SK-N-SH (cell line): ENCODE results near the gene DCDC1. TPM values are rescaled to one million over a fixed set of nuclear protein-coding genes. Genes with fewer than 3 reads are reported as not detected.

Experiments
- CTCF ChIA-PET: fragments of 300-600, 350-600 bp; formaldehyde crosslinking; extraction: SDS; loops from one replicate; lab custom pipeline; 2021; lab: Yijun Ruan, JAX
- POLR2A ChIA-PET: fragments of 350-600 bp; sonication (Branson Sonifier 250); formaldehyde crosslinking; extraction: SDS; loops from one replicate; lab custom pipeline; 2020; ENCODE audit warnings: antibody characterized with exemption, inconsistent platforms; lab: Yijun Ruan, JAX
- DNase-seq: peaks from one replicate; pipeline ENCODE4 v3.0.0; 2012
- H2AFZ ChIP-seq: fragments of 200-600 bp; sonication (generic); 2 replicates; pipeline ENCODE4 v1.8.1; 2016; ENCODE audit warnings: antibody characterized with exemption, mild to moderate bottlenecking, low read depth
- H3F3A ChIP-seq: fragments of 200-600 bp; sonication (generic); replicated peaks from 2 replicates; pipeline ENCODE3; 2016; ENCODE audit warnings: antibody characterized with exemption, mild to moderate bottlenecking; ENCODE audit not compliant: insufficient read depth
- H3K27ac ChIP-seq, 2 experiments: fragments of 200-500 bp in 1 of 2; fragments of 200-600 bp in 1 of 2; sonication (Bioruptor generic) in 1 of 2; sonication (generic), shearing (Covaris generic) in 1 of 2; 2 replicates each; pipeline versions ENCODE4 v1.5.1 to v1.6.1; 2014 to 2016; ENCODE audit warnings: low read depth in 2 of 2, inconsistent platforms in 1 of 2, low read length in 1 of 2, mild to moderate bottlenecking in 1 of 2, mixed read lengths in 1 of 2
- H3K27me3 ChIP-seq: fragments of 200-600 bp; sonication (generic), shearing (Covaris generic); 2 replicates; pipeline ENCODE4 v1.6.1; 2016; ENCODE audit warnings: mixed run types; ENCODE audit not compliant: insufficient read depth
- H3K36me3 ChIP-seq, 2 experiments: fragments of 200-500 bp in 1 of 2; fragments of 200-600 bp in 1 of 2; sonication (Bioruptor generic) in 1 of 2; sonication (generic) in 1 of 2; replicated peaks in 1 of 2; 2 replicates each; pipeline versions ENCODE3 to v1.5.1; 2014 to 2016; ENCODE audit warnings: low read length in 1 of 2, mild to moderate bottlenecking in 1 of 2; ENCODE audit not compliant: insufficient read depth in 2 of 2, control insufficient read depth in 1 of 2
- H3K4me1 ChIP-seq, 2 experiments: fragments of 200-500 bp in 1 of 2; fragments of 200-600 bp in 1 of 2; sonication (Bioruptor generic) in 1 of 2; sonication (generic), shearing (Covaris generic) in 1 of 2; 2 replicates each; pipeline versions ENCODE4 v1.5.1 to v1.6.1; 2014 to 2016; ENCODE audit warnings: low read depth in 1 of 2, low read length in 1 of 2, mixed run types in 1 of 2; ENCODE audit not compliant: insufficient read depth in 2 of 2, control insufficient read depth in 1 of 2
- H3K4me2 ChIP-seq: fragments of 200-600 bp; sonication (generic), shearing (Covaris generic); 2 replicates; pipeline ENCODE4 v1.6.1; 2017; ENCODE audit warnings: mixed run types
- H3K4me3 ChIP-seq, 2 experiments: fragments of 200-500 bp in 1 of 2; fragments of 200-600 bp in 1 of 2; sonication (Bioruptor generic) in 1 of 2; sonication (generic), shearing (Covaris generic) in 1 of 2; 2 replicates each; pipeline versions ENCODE4 v1.5.1 to v1.8.1; 2014 to 2016; ENCODE audit warnings: low read depth in 2 of 2, inconsistent platforms in 1 of 2, low read length in 1 of 2, mild to moderate bottlenecking in 1 of 2, mixed read lengths in 1 of 2, moderate library complexity in 1 of 2
- H3K79me2 ChIP-seq: fragments of 200-600 bp; sonication (generic); 2 replicates; pipeline ENCODE4 v1.8.1; 2017; ENCODE audit warnings: mild to moderate bottlenecking; ENCODE audit not compliant: insufficient read depth
- H3K9ac ChIP-seq: fragments of 200-600 bp; sonication (generic); 2 replicates; pipeline ENCODE4 v1.6.1; 2017; ENCODE audit warnings: mixed run types
- H3K9me2 ChIP-seq: fragments of 200-600 bp; sonication (generic); 2 replicates; pipeline ENCODE4 v1.6.1; 2017; ENCODE audit warnings: mixed run types
- H3K9me3 ChIP-seq: fragments of 200-600 bp; sonication (generic); 2 replicates; pipeline ENCODE4 v1.6.1; 2017; ENCODE audit warnings: mixed run types, mild to moderate bottlenecking, moderate library complexity
- H4K20me1 ChIP-seq: fragments of 200-600 bp; sonication (generic); 2 replicates; pipeline ENCODE4 v1.6.1; 2017; ENCODE audit warnings: mild to moderate bottlenecking, mixed run types; ENCODE audit not compliant: insufficient read depth
- CHD2 ChIP-seq: fragments of 150-350 bp; IDR thresholded peaks from 2 replicates; pipeline ENCODE4 v1.6.1; 2018; ENCODE audit warnings: low read length; ENCODE audit not compliant: partially characterized antibody
- ELF1 ChIP-seq: IDR thresholded peaks from 2 replicates; pipeline ENCODE4 v1.4.0; 2012
- EP300 ChIP-seq, 2 experiments: IDR thresholded peaks; 2 replicates each; pipeline versions ENCODE4 v1.4.0 to v1.6.1; 2012; ENCODE audit warnings: borderline replicate concordance in 1 of 2, low read depth in 1 of 2, low read length in 1 of 2
- EZH2phosphoT487 ChIP-seq: fragments of 200-600 bp; sonication (generic); IDR thresholded peaks from 2 replicates; pipeline ENCODE4 v1.6.1; 2017; ENCODE audit warnings: low read depth, mixed run types, mild to moderate bottlenecking, antibody characterized with exemption, moderate library complexity, borderline replicate concordance
- FOSL2 ChIP-seq: IDR thresholded peaks from 2 replicates; pipeline ENCODE4 v1.4.0; 2012; ENCODE audit warnings: low read depth, mild to moderate bottlenecking, moderate library complexity, borderline replicate concordance
- FOXJ3 ChIP-seq: sonication (generic); formaldehyde crosslinking; IDR thresholded peaks from 2 replicates; pipeline ENCODE4 v1.5.1; 2020; ENCODE audit warnings: mild to moderate bottlenecking, missing genetic modification reagents
- FOXM1 ChIP-seq: IDR thresholded peaks from 2 replicates; pipeline ENCODE4 v1.4.0; 2012; ENCODE audit warnings: low read depth, mild to moderate bottlenecking
- GABPA ChIP-seq: IDR thresholded peaks from 2 replicates; pipeline ENCODE4 v1.4.0; 2012; ENCODE audit warnings: low read depth, mild to moderate bottlenecking
- MXI1 ChIP-seq: IDR thresholded peaks from 2 replicates; pipeline ENCODE4 v1.6.1; 2012; ENCODE audit warnings: mild to moderate bottlenecking, low read depth, low read length, improper control_type of control experiment
- POLR2AphosphoS5 ChIP-seq: IDR thresholded peaks from 2 replicates; pipeline ENCODE4 v1.6.1; 2012; ENCODE audit warnings: low read depth, low read length
- REST ChIP-seq: IDR thresholded peaks from 2 replicates; pipeline ENCODE4 v1.6.1; 2012; ENCODE audit warnings: mild to moderate bottlenecking, low read depth, low read length, moderate library complexity
- SIN3A ChIP-seq: IDR thresholded peaks from 2 replicates; pipeline ENCODE4 v1.6.1; 2012; ENCODE audit warnings: low read depth, mild to moderate bottlenecking, low read length, moderate library complexity, borderline replicate concordance
- SMC3 ChIP-seq: IDR thresholded peaks from 2 replicates; pipeline ENCODE4 v1.6.1; 2012; ENCODE audit warnings: low read depth, low read length, improper control_type of control experiment
- TAF1 ChIP-seq: IDR thresholded peaks from 2 replicates; pipeline ENCODE4 v1.6.1; 2012; ENCODE audit warnings: low read depth, mild to moderate bottlenecking, low read length, moderate library complexity, borderline replicate concordance
- ZBTB33 ChIP-seq: IDR thresholded peaks from 2 replicates; pipeline ENCODE4 v1.4.0; 2012; ENCODE audit warnings: low read depth, borderline replicate concordance
- WGBS: methylation state at CpG from one replicate; pipeline ENCODE4 v1.1.6; 2017; ENCODE audit warnings: low lambda C conversion rate; 5-methylcytosine and 5-hydroxymethylcytosine counted together
- polyA plus RNA-seq, 3 experiments: library from polyadenylated mRNA; depleted of rRNA; stranded (reverse); fragments of >200 nt; gene quantifications; 2 replicates each; pipeline ENCODE4 v1.2.3, GENCODE V29; 2012
- TF ChIP-seq, protein P1 (sequence below): fragments of 200-600 bp; sonication (generic); IDR thresholded peaks from 2 replicates; pipeline ENCODE4 v1.6.1; 2017; ENCODE audit warnings: antibody characterized with exemption, mild to moderate bottlenecking, moderate library complexity
- TF ChIP-seq, protein P2 (sequence below): fragments of 150-350 bp; IDR thresholded peaks from 2 replicates; pipeline ENCODE4 v1.6.1; 2016; ENCODE audit warnings: mild to moderate bottlenecking, low read depth, low read length
- TF ChIP-seq, protein P3 (sequence below): IDR thresholded peaks from 2 replicates; pipeline ENCODE4 v1.4.0; 2012; ENCODE audit warnings: low read depth
- TF ChIP-seq, protein P4 (sequence below): fragments of 150-350 bp; IDR thresholded peaks from 2 replicates; pipeline ENCODE4 v1.6.1; 2017; ENCODE audit warnings: antibody characterized with exemption, low read length, low read depth, borderline replicate concordance
- TF ChIP-seq, protein P5 (sequence below): IDR thresholded peaks from 2 replicates; pipeline ENCODE4 v1.4.0; 2012; ENCODE audit warnings: low read depth, borderline replicate concordance

Gene DCDC1
- polyA plus RNA-seq, 1 of the 3 experiments (the other 2 are of a cell fraction): 0.12 TPM

DNA sequence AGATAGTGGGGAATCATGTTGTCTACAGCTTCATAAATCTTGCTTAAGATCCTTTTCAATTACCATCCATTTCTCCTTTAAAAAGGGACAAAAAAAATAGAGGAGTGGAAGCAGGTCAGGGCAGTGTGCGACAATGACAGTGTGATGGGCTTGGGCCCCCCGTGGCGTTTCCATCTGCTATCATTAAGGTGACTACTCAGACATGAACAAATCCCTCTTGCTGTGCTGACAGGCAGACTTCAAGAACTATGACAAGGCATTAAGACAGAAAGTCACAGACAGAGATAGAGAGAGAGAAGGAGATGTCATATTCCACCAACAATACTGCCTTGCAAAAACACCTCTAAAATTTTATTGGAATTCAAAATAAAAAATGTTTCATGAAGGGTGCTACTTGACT is 263.2 kb downstream of the DCDC1 start:
- Histone ChIP-seq H3K4me1 (peaks cover 0 to 9% of the 10 kb centered on the region in 2 experiments; a peak in 1 of 4 replicates), H3K9ac (no peak overlapping the region), H3K79me2 (no peaks in the 10 kb centered on the region; the same call in 1 of the 2 replicates), H3K27me3 (no peaks in the 10 kb centered on the region; the same call in 1 of the 2 replicates), H3K36me3 (no peaks in the 10 kb centered on the region), H3K4me2 (no peak overlapping the region), H3K9me3 (no peaks in the 10 kb centered on the region), H3K9me2 (no peaks in the 10 kb centered on the region), H3K4me3 (no peak overlapping the region), H3F3A (no peaks in the 10 kb centered on the region), H3K27ac (no peak overlapping the region), H4K20me1 (no peaks in the 10 kb centered on the region), H2AFZ (no peak overlapping the region)
- no peak for DNase-seq
- ChIA-PET POLR2A (no interaction called here), CTCF (interaction anchor here (0.6 to 4.0 kb wide), 23 partner anchors 9 to 1183 kb away, joined by 3 to 21 read pairs (median 4); no protein-coding TSS in a partner anchor)
- TF ChIP-seq POLR2AphosphoS5: no peak
- TF ChIP-seq REST: no peak
- TF ChIP-seq EP300 (IDR thresholded peaks at IDR 0.05; ENCODE audit: borderline replicate concordance in 1 of 2, low read depth in 1 of 2, low read length in 1 of 2): no peak
- TF ChIP-seq GABPA: no peak
- no peak for TF ChIP-seq SIN3A
- no peak for TF ChIP-seq CHD2
- no peak for TF ChIP-seq TAF1
- no peak for TF ChIP-seq FOSL2
- TF ChIP-seq FOXJ3 (CRISPR knock-in tag): no peak
- no peak for TF ChIP-seq FOXM1
- no peak for TF ChIP-seq ZBTB33
- TF ChIP-seq, protein P1, sequence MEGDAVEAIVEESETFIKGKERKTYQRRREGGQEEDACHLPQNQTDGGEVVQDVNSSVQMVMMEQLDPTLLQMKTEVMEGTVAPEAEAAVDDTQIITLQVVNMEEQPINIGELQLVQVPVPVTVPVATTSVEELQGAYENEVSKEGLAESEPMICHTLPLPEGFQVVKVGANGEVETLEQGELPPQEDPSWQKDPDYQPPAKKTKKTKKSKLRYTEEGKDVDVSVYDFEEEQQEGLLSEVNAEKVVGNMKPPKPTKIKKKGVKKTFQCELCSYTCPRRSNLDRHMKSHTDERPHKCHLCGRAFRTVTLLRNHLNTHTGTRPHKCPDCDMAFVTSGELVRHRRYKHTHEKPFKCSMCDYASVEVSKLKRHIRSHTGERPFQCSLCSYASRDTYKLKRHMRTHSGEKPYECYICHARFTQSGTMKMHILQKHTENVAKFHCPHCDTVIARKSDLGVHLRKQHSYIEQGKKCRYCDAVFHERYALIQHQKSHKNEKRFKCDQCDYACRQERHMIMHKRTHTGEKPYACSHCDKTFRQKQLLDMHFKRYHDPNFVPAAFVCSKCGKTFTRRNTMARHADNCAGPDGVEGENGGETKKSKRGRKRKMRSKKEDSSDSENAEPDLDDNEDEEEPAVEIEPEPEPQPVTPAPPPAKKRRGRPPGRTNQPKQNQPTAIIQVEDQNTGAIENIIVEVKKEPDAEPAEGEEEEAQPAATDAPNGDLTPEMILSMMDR: no peak
- TF ChIP-seq, protein P2, sequence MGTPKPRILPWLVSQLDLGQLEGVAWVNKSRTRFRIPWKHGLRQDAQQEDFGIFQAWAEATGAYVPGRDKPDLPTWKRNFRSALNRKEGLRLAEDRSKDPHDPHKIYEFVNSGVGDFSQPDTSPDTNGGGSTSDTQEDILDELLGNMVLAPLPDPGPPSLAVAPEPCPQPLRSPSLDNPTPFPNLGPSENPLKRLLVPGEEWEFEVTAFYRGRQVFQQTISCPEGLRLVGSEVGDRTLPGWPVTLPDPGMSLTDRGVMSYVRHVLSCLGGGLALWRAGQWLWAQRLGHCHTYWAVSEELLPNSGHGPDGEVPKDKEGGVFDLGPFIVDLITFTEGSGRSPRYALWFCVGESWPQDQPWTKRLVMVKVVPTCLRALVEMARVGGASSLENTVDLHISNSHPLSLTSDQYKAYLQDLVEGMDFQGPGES: no peak
- TF ChIP-seq, protein P3, sequence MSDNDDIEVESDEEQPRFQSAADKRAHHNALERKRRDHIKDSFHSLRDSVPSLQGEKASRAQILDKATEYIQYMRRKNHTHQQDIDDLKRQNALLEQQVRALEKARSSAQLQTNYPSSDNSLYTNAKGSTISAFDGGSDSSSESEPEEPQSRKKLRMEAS: no peak
- TF ChIP-seq EZH2phosphoT487: no peak
- TF ChIP-seq SMC3: no peak
- TF ChIP-seq MXI1: no peak
- TF ChIP-seq, protein P4, sequence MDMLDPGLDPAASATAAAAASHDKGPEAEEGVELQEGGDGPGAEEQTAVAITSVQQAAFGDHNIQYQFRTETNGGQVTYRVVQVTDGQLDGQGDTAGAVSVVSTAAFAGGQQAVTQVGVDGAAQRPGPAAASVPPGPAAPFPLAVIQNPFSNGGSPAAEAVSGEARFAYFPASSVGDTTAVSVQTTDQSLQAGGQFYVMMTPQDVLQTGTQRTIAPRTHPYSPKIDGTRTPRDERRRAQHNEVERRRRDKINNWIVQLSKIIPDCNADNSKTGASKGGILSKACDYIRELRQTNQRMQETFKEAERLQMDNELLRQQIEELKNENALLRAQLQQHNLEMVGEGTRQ: no peak
- no peak for TF ChIP-seq ELF1
- TF ChIP-seq, protein P5, sequence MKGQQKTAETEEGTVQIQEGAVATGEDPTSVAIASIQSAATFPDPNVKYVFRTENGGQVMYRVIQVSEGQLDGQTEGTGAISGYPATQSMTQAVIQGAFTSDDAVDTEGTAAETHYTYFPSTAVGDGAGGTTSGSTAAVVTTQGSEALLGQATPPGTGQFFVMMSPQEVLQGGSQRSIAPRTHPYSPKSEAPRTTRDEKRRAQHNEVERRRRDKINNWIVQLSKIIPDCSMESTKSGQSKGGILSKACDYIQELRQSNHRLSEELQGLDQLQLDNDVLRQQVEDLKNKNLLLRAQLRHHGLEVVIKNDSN: no peak
- 2% methylated on average over 3 of the region's 3 CpGs for WGBS
